ENCODE data around the gene WNK2.

- TF ChIP-seq CTCF (IDR thresholded peaks at IDR 0.05) (no peak), POLR2A (IDR thresholded peaks at IDR 0.05) (no peak)
Measured at GRCh38 chr9:93248386-93249040, 64.6 kb downstream of the WNK2 start.

Measured in adrenal gland (tissue), 5 donors.